Measurements from ENCODE around the gene NOP16.

- no peak for TF ChIP-seq POLR2A (IDR thresholded peaks at IDR 0.05)
- TF ChIP-seq, protein P1, sequence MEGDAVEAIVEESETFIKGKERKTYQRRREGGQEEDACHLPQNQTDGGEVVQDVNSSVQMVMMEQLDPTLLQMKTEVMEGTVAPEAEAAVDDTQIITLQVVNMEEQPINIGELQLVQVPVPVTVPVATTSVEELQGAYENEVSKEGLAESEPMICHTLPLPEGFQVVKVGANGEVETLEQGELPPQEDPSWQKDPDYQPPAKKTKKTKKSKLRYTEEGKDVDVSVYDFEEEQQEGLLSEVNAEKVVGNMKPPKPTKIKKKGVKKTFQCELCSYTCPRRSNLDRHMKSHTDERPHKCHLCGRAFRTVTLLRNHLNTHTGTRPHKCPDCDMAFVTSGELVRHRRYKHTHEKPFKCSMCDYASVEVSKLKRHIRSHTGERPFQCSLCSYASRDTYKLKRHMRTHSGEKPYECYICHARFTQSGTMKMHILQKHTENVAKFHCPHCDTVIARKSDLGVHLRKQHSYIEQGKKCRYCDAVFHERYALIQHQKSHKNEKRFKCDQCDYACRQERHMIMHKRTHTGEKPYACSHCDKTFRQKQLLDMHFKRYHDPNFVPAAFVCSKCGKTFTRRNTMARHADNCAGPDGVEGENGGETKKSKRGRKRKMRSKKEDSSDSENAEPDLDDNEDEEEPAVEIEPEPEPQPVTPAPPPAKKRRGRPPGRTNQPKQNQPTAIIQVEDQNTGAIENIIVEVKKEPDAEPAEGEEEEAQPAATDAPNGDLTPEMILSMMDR (IDR thresholded peaks at IDR 0.05), result no peak
Observed at GRCh38 chr5:176391999-176392398, 3.6 kb upstream of the NOP16 start.

All from lower leg skin (tissue), 3 donors.